ENCODE data around the gene ZDHHC4.

DNA sequence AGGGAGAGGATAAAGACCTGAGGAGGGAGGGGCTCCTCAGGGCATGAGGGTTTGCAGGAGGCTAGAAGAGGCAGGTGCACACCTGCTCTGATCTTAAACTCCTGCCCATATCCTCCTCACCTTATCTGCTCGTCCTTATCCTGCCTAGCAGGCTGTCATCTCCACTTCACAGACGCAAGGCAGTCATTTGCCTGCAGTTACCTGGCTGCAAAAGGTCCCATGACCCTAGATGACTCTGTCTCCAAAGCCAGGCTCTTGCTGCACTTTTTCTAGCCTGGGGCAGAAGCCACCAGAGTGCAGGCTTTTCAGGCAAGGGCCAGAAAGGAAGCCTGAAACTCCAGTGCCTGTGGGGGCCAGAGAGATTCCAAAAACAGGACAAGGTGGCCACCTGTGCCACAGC is 36.5 kb downstream of the ZDHHC4 start:
- no peak for TF ChIP-seq KDM5A (IDR thresholded peaks at IDR 0.05; ENCODE audit: low read length)
- no peak for TF ChIP-seq CTCF (IDR thresholded peaks at IDR 0.05; ENCODE audit: control extremely low read depth in 1 of 3, insufficient read depth in 1 of 3, low read depth in 1 of 3, low read length in 3 of 3)
- TF ChIP-seq CEBPB (IDR thresholded peaks at IDR 0.05; ENCODE audit: low read depth, low read length) = no peak
- TF ChIP-seq MAX (IDR thresholded peaks at IDR 0.05) = no peak
- TF ChIP-seq CBX5 (IDR thresholded peaks at IDR 0.05; ENCODE audit: low read depth, low read length) = no peak
- no peak for TF ChIP-seq RXRA (IDR thresholded peaks at IDR 0.05; ENCODE audit: insufficient read depth, low read depth, low read length)
- no peak for TF ChIP-seq CHD2 (IDR thresholded peaks at IDR 0.05; ENCODE audit: low read length)

All from H1 (cell line).